GM10266 (cell line): ENCODE measurements around the gene TIMM17A.

Experiments
- DNase-seq: peaks from one replicate; pipeline ENCODE4 v3.0.0; 2012; ENCODE audit errors: extremely low spot score
- TF ChIP-seq, protein P1 (sequence below): IDR thresholded peaks from 2 replicates; pipeline ENCODE4 v1.5.1; 2012; ENCODE audit warnings: mild to moderate bottlenecking, low read depth; ENCODE audit not compliant: control insufficient read depth, insufficient read depth; ENCODE audit errors: missing control alignments

TIMM17A gene

DNA sequence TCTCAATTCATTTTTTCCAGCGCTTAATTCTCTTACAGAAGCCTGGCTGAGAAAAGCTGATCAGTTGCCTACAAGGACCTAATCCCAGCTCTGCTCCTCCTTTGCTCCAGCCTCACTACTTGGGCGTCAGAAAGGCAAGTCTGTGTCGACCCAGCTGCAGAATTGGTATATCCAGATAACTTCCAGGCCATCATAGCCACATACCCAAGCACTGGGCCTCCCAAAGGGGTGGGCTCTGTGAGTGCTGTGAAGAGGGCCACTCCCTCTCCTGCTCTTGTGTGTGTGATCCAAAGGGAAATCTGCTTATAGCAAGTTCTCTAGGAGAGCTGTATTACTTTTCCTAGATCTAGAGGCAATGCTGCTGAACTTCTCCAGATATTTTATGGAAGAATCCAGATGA is 27.0 kb upstream of the TIMM17A start:
- DNase-seq, result no peak
- TF ChIP-seq, protein P1, sequence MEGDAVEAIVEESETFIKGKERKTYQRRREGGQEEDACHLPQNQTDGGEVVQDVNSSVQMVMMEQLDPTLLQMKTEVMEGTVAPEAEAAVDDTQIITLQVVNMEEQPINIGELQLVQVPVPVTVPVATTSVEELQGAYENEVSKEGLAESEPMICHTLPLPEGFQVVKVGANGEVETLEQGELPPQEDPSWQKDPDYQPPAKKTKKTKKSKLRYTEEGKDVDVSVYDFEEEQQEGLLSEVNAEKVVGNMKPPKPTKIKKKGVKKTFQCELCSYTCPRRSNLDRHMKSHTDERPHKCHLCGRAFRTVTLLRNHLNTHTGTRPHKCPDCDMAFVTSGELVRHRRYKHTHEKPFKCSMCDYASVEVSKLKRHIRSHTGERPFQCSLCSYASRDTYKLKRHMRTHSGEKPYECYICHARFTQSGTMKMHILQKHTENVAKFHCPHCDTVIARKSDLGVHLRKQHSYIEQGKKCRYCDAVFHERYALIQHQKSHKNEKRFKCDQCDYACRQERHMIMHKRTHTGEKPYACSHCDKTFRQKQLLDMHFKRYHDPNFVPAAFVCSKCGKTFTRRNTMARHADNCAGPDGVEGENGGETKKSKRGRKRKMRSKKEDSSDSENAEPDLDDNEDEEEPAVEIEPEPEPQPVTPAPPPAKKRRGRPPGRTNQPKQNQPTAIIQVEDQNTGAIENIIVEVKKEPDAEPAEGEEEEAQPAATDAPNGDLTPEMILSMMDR, result no peak

DNA sequence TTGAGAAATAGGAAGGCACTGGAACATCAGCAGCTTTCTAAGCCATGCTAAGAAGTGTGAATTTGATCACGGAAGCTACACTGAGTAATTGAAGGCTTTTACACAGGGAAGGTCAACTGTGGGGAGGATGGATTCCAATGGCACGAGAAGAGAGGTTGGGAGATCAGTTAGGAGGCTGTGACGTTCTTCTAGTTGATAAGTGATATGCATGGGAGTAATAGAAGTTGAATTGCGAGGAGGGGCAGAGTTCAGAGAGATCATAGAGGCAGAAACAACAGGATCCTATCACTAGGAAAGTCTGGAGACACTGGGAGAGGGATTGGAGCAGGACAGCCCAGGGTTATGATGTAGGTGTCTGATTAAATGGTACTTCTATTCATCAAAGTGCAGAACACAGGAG is 25.2 kb upstream of the TIMM17A start:
- TF ChIP-seq, protein P1, result no peak
- no peak for DNase-seq

DNA sequence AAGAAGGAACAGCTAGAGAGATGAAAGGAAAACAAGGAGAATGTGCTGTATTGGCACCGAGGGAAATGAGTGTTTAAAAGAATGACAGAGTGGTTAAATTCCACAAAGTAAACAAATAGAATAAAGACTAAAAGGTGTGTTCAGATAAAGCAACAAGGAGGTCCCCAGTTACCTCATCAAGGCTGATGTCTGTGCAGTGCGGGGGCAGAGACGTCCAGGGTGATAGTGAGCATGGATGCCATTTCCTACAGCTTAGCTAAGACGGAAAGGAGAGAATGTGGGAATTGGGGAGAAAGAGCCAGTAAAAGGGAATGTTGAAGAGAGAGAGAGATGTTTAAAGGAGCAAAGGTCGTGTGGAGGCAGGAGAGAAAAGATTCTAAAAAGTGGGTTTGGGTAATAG is 24.5 kb upstream of the TIMM17A start:
- TF ChIP-seq, protein P1, result no peak
- DNase-seq, result no peak

DNA sequence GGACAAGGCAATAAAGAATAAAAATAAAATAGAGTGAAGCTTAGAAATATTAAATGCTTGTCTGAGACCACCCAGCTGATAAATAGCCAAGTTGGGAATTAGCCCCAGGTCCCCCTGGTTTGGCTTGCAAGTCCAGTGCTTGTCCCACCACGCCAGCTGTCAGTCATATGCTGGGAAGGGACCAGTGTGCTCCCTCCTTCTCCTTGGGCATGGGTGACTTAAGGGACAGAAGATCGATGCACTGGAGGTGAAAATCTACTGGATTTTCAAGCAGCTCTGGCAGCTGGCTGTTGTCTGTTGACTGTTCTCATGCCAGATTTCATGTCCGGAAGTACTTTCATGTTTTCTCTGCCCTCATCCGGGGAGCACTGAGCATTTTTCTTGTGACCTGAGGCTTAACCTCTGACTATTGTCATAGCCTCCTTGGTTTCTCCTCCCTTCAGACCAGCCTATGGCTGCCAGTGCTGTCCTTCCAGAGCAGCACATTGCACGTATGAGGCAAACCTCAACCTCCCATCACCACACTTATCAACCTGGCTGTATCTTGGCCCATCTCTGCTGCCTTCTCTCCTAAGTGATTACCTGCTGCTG is 21.4 kb upstream of the TIMM17A start:
- no peak for DNase-seq
- TF ChIP-seq, protein P1, result no peak

DNA sequence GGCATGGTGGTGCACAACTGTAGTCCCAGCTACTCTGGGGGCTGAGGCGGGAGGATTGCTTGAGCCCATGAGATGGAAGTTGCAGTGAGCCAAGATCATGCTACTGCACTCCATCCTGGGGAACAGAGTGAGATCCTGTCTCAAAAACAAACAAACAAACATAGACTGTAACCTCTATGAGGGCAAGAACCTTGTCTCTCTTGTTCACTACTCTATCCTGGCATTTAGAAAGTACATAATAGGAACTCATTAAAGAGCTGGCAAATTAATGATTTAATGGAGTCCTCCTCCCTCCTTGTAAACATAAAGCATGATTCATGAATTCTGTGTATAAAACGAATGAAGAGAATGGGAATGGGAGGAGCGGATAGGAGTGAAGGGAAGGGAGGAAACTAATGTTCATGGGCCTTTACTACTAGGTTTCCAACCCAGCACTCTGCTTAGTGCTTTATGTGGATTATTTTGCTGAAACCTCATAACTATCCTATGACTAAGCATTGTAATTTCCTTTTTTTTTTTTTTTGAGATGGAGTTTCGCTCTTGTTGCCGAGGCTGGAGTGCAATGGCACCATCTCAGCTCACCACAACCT is 17.6 kb upstream of the TIMM17A start:
- TF ChIP-seq, protein P1, result no peak
- DNase-seq, result no peak

DNA sequence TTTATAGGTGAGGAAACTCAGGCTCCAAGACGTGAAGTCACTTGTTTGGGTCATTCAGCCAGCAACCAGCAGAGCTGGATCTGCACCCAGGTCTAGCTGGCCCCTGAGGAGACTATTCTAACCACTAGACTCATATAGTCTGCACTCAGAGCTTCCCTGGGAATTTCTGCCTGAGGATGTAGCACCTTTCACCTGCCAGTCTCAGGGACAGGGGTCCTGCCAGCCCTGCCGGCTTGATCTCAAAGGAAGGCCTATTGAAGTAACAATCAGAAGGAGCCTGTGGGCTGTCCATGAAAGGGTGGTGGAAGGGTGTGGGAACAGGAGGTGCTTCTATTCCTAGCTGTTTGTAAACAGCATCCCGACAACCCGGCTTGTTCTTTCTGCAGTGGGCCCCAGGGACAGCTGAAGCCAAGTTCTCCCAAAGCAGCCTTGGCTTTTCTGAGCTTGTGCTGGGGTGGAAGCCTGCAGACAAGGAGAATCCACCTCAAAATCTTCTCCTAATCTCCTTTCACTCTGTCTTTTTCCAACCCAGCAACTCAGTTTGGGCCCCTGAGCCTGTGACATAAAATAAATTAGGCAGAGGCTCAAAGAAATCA is 16.8 kb upstream of the TIMM17A start:
- TF ChIP-seq, protein P1, result no peak
- no peak for DNase-seq

DNA sequence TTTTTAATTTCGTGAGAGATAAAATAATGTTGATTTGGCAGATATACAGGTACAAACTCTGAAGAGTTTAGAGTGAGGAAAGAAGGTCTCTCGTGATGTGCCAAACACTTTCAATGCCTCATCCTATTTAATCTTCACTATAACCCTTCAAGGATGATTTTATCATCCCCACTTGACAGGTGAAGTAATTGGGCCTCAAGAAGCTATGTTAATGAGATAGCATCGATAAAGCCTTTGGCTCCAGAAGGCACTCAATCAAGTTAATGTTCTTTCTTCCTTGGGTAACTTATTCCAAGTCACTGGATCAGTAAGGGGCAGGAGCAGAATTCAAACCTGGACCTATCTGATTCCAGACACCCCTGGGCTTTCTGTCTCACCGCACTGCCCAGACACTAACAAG is 16.2 kb upstream of the TIMM17A start:
- TF ChIP-seq, protein P1, result no peak
- no peak for DNase-seq
